HEK293 (cell line): Measurements from ENCODE around the gene OTX1.
A peak's percentile ranks its signal among the peaks of the same experiment; 100 is the strongest.

Experiments
- CTCF ChIA-PET: fragments of 350-600 bp; formaldehyde crosslinking; extraction: SDS; loops from one replicate; lab custom pipeline; 2021; ENCODE audit warnings: antibody characterized with exemption; lab: Yijun Ruan, JAX
- POLR2A ChIA-PET: fragments of 300-600 bp; formaldehyde crosslinking; extraction: SDS; loops from one replicate; lab custom pipeline; 2020; ENCODE audit warnings: antibody characterized with exemption, inconsistent platforms; lab: Yijun Ruan, JAX
- H3K27ac ChIP-seq: fragments of 200-500 bp; sonication (Bioruptor generic); 2 replicates; pipeline ENCODE4 v1.5.1; 2014; ENCODE audit warnings: low read depth, low read length, control low read depth, inconsistent platforms; ENCODE audit errors: extremely low read depth
- H3K36me3 ChIP-seq, 2 experiments: fragments of 200-500 bp in 1 of 2; sonication (Bioruptor generic) in 1 of 2; 1 replicate in 1 of 2; 2 replicates in 1 of 2; pipeline ENCODE4 v1.5.1; 2014 to 2017; ENCODE audit warnings: inconsistent platforms in 2 of 2, low read length in 2 of 2; ENCODE audit not compliant: control insufficient read depth in 2 of 2, insufficient read depth in 1 of 2
- H3K4me1 ChIP-seq: fragments of 200-500 bp; sonication (Bioruptor generic); 2 replicates; pipeline ENCODE4 v1.5.1; 2014; ENCODE audit warnings: mild to moderate bottlenecking, low read length, inconsistent platforms; ENCODE audit not compliant: control insufficient read depth, insufficient read depth
- H3K4me3 ChIP-seq: 2 replicates; pipeline ENCODE4 v1.5.1; 2011; ENCODE audit warnings: low read depth, mild to moderate bottlenecking, control low read depth, low read length, moderate library complexity
- H3K9me3 ChIP-seq: fragments of 200-500 bp; sonication (Bioruptor generic); 2 replicates; pipeline ENCODE4 v1.5.1; 2014; ENCODE audit warnings: low read depth, low read length, inconsistent platforms; ENCODE audit not compliant: control insufficient read depth, insufficient read depth
- FEZF1 ChIP-seq: fragments of 450-650 bp; formaldehyde crosslinking; IDR thresholded peaks from 2 replicates; pipeline ENCODE4 v1.5.1; 2016; ENCODE audit warnings: missing biosample characterization, missing genetic modification characterization
- GFI1B ChIP-seq: fragments of 450-650 bp; formaldehyde crosslinking; IDR thresholded peaks from 2 replicates; pipeline ENCODE4 v1.5.1; 2016; ENCODE audit warnings: missing biosample characterization, missing genetic modification characterization
- IKZF3 ChIP-seq: fragments of 450-650 bp; IDR thresholded peaks from 2 replicates; pipeline ENCODE4 v1.5.0; 2018; ENCODE audit warnings: missing biosample characterization, mild to moderate bottlenecking, missing genetic modification characterization, moderate library complexity
- MZF1 ChIP-seq: fragments of 450-650 bp; formaldehyde crosslinking; IDR thresholded peaks from 2 replicates; pipeline ENCODE4 v1.5.1; 2017; ENCODE audit warnings: missing biosample characterization, missing genetic modification characterization, borderline replicate concordance
- SCRT2 ChIP-seq: fragments of 450-650 bp; formaldehyde crosslinking; IDR thresholded peaks from 2 replicates; pipeline ENCODE4 v1.5.1; 2016; ENCODE audit warnings: missing biosample characterization, missing genetic modification characterization
- TCF7L2 ChIP-seq: IDR thresholded peaks from 2 replicates; pipeline ENCODE4 v1.6.1; 2011; ENCODE audit warnings: low read depth, mild to moderate bottlenecking, inconsistent platforms, low read length, moderate library complexity, borderline replicate concordance
- ZBTB17 ChIP-seq: fragments of 450-650 bp; formaldehyde crosslinking; IDR thresholded peaks from 2 replicates; pipeline ENCODE4 v1.5.1; 2016; ENCODE audit warnings: missing biosample characterization, missing genetic modification characterization
- ZFHX2 ChIP-seq: fragments of 450-650 bp; formaldehyde crosslinking; conservative IDR thresholded peaks from 2 replicates; pipeline ENCODE4 v1.5.1; 2016; ENCODE audit warnings: missing biosample characterization, missing genetic modification characterization
- ZFP69B ChIP-seq: fragments of 450-650 bp; formaldehyde crosslinking; IDR thresholded peaks from 2 replicates; pipeline ENCODE4 v1.5.1; 2016; ENCODE audit warnings: missing biosample characterization, missing genetic modification characterization
- ZNF501 ChIP-seq: fragments of 450-650 bp; formaldehyde crosslinking; IDR thresholded peaks from 2 replicates; pipeline ENCODE4 v1.5.1; 2016; ENCODE audit warnings: missing biosample characterization, missing genetic modification characterization
- ZNF777 ChIP-seq: fragments of 450-650 bp; formaldehyde crosslinking; IDR thresholded peaks from 2 replicates; pipeline ENCODE4 v1.5.1; 2017; ENCODE audit warnings: missing biosample characterization, missing genetic modification characterization, borderline replicate concordance
- ZNF843 ChIP-seq: fragments of 450-650 bp; formaldehyde crosslinking; IDR thresholded peaks from 2 replicates; pipeline ENCODE4 v1.5.1; 2016; ENCODE audit warnings: missing biosample characterization, missing genetic modification characterization
- TF ChIP-seq, protein P1 (sequence below): fragments of 450-650 bp; formaldehyde crosslinking; IDR thresholded peaks from 2 replicates; pipeline ENCODE4 v1.5.1; 2016; ENCODE audit warnings: missing biosample characterization, missing genetic modification characterization
- TF ChIP-seq, protein P2 (sequence below): fragments of 450-650 bp; formaldehyde crosslinking; conservative IDR thresholded peaks from 2 replicates; pipeline ENCODE4 v1.5.1; 2016; ENCODE audit warnings: low read depth, missing biosample characterization, missing genetic modification characterization
- TF ChIP-seq, protein P3 (sequence below): fragments of 450-650 bp; formaldehyde crosslinking; IDR thresholded peaks from 2 replicates; pipeline ENCODE4 v1.5.1; 2017; ENCODE audit warnings: missing biosample characterization, mild to moderate bottlenecking, missing genetic modification characterization, moderate library complexity
- TF ChIP-seq, protein P4 (sequence below): fragments of 450-650 bp; formaldehyde crosslinking; IDR thresholded peaks from 2 replicates; pipeline ENCODE4 v1.5.1; 2017; ENCODE audit warnings: missing biosample characterization, missing genetic modification characterization

Gene OTX1

DNA sequence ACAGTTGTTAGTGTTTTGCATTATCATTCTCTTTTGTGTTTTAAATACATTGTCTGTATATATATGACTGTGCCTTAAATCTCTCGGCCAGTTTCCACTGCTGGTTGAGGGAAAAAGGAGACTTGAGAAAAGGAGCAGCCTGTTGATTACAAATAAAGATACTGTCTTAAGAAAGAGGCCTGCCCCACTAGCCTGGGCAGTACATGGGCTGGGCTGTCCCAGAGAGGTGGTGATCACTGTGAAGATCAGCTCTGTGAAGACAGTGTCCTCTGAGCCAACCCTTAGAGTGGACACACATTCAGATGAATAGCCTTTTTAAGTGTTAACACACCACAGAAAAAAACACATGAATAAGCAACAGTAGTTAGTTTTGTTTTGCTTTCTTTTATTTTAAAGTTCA, 10.0 kb upstream of the OTX1 start:
- Histone ChIP-seq H3K9me3 (no peaks in the 10 kb centered on the region), H3K4me1 (peaks cover 8% of the 10 kb centered on the region; the same call in 1 of the 2 replicates), H3K4me3 (no peak overlapping the region), H3K36me3 (no peaks in the 10 kb centered on the region), H3K27ac (no peak overlapping the region)
- POLR2A ChIA-PET: no interaction called here
- TF ChIP-seq ZFP69B (tag by site-specific recombination): no peak
- peak; percentile 55 for TF ChIP-seq SCRT2
- TF ChIP-seq ZNF777: no peak
- CTCF ChIA-PET: no interaction called here

DNA sequence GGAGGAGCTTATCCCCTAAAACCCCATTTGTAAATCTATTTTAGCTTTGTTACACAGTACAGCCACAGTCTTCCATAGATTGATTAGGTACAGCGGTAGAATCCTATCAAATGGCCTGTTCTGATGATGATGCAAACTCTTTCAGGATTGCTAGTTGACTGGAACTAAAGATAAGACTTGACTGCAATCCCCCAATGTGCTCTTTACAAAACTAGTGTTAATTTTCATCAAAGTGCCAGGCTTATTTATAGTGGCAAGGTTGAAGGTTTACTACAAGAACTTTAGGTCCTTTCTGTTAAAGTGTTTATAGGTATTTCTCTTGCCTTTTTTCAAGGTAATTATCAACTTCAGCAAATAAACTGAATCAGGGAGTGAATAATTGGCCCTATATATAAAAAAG, 9.0 kb upstream of the OTX1 start:
- H3K9me3 ChIP-seq: no peaks in the 10 kb centered on the region
- POLR2A ChIA-PET: interaction anchor here (0.8 kb wide), 1 partner anchor 9 kb away, joined by 4 read pairs; the partner anchor contains the start of gene OTX1
- H3K36me3 ChIP-seq: no peaks in the 10 kb centered on the region
- no peak overlapping the region for H3K27ac ChIP-seq
- TF ChIP-seq, protein P1, sequence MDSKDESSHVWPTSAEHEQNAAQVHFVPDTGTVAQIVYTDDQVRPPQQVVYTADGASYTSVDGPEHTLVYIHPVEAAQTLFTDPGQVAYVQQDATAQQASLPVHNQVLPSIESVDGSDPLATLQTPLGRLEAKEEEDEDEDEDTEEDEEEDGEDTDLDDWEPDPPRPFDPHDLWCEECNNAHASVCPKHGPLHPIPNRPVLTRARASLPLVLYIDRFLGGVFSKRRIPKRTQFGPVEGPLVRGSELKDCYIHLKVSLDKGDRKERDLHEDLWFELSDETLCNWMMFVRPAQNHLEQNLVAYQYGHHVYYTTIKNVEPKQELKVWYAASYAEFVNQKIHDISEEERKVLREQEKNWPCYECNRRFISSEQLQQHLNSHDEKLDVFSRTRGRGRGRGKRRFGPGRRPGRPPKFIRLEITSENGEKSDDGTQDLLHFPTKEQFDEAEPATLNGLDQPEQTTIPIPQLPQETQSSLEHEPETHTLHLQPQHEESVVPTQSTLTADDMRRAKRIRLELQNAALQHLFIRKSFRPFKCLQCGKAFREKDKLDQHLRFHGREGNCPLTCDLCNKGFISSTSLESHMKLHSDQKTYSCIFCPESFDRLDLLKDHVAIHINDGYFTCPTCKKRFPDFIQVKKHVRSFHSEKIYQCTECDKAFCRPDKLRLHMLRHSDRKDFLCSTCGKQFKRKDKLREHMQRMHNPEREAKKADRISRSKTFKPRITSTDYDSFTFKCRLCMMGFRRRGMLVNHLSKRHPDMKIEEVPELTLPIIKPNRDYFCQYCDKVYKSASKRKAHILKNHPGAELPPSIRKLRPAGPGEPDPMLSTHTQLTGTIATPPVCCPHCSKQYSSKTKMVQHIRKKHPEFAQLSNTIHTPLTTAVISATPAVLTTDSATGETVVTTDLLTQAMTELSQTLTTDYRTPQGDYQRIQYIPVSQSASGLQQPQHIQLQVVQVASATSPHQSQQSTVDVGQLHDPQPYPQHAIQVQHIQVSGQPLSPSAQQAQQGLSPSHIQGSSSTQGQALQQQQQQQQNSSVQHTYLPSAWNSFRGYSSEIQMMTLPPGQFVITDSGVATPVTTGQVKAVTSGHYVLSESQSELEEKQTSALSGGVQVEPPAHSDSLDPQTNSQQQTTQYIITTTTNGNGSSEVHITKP: 0 out of 2 replicates have a peak, but pooled peaks have one; percentile 26
- peak; percentile 58; the same call in 1 of the 2 replicates for TF ChIP-seq ZNF843 (tag by site-specific recombination)
- TF ChIP-seq MZF1 (tag by site-specific recombination): 0 out of 2 replicates have a peak, but pooled peaks have one; percentile 45
- no peak for TF ChIP-seq GFI1B (tag by site-specific recombination)
- TF ChIP-seq, protein P2, sequence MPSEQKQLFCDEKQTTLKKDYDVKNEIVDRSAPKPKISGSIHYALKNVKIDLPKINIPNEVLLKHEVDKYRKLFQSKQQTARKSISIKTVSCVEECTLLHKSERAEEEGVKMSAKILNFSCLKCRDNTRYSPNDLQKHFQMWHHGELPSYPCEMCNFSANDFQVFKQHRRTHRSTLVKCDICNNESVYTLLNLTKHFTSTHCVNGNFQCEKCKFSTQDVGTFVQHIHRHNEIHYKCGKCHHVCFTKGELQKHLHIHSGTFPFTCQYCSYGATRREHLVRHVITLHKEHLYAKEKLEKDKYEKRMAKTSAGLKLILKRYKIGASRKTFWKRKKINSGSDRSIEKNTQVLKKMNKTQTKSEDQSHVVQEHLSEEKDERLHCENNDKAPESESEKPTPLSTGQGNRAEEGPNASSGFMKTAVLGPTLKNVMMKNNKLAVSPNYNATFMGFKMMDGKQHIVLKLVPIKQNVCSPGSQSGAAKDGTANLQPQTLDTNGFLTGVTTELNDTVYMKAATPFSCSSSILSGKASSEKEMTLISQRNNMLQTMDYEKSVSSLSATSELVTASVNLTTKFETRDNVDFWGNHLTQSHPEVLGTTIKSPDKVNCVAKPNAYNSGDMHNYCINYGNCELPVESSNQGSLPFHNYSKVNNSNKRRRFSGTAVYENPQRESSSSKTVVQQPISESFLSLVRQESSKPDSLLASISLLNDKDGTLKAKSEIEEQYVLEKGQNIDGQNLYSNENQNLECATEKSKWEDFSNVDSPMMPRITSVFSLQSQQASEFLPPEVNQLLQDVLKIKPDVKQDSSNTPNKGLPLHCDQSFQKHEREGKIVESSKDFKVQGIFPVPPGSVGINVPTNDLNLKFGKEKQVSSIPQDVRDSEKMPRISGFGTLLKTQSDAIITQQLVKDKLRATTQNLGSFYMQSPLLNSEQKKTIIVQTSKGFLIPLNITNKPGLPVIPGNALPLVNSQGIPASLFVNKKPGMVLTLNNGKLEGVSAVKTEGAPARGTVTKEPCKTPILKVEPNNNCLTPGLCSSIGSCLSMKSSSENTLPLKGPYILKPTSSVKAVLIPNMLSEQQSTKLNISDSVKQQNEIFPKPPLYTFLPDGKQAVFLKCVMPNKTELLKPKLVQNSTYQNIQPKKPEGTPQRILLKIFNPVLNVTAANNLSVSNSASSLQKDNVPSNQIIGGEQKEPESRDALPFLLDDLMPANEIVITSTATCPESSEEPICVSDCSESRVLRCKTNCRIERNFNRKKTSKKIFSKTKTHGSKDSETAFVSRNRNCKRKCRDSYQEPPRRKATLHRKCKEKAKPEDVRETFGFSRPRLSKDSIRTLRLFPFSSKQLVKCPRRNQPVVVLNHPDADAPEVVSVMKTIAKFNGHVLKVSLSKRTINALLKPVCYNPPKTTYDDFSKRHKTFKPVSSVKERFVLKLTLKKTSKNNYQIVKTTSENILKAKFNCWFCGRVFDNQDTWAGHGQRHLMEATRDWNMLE (tag by site-specific recombination): 0 out of 2 replicates have a peak, but pooled peaks have one; percentile 31
- TF ChIP-seq FEZF1 (tag by site-specific recombination): peak; percentile 89
- TF ChIP-seq TCF7L2: peak; percentile 86
- no peak for TF ChIP-seq ZNF501 (tag by site-specific recombination)
- TF ChIP-seq, protein P3, sequence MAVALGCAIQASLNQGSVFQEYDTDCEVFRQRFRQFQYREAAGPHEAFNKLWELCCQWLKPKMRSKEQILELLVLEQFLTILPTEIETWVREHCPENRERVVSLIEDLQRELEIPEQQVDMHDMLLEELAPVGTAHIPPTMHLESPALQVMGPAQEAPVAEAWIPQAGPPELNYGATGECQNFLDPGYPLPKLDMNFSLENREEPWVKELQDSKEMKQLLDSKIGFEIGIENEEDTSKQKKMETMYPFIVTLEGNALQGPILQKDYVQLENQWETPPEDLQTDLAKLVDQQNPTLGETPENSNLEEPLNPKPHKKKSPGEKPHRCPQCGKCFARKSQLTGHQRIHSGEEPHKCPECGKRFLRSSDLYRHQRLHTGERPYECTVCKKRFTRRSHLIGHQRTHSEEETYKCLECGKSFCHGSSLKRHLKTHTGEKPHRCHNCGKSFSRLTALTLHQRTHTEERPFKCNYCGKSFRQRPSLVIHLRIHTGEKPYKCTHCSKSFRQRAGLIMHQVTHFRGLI (tag by site-specific recombination): no peak
- TF ChIP-seq, protein P4, sequence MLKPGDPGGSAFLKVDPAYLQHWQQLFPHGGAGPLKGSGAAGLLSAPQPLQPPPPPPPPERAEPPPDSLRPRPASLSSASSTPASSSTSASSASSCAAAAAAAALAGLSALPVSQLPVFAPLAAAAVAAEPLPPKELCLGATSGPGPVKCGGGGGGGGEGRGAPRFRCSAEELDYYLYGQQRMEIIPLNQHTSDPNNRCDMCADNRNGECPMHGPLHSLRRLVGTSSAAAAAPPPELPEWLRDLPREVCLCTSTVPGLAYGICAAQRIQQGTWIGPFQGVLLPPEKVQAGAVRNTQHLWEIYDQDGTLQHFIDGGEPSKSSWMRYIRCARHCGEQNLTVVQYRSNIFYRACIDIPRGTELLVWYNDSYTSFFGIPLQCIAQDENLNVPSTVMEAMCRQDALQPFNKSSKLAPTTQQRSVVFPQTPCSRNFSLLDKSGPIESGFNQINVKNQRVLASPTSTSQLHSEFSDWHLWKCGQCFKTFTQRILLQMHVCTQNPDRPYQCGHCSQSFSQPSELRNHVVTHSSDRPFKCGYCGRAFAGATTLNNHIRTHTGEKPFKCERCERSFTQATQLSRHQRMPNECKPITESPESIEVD (tag by site-specific recombination): peak; percentile 95
- TF ChIP-seq ZBTB17 (tag by site-specific recombination): peak; percentile 59; the same call in 1 of the 2 replicates
- TF ChIP-seq IKZF3 (tag by site-specific recombination): 0 out of 2 replicates have a peak, but pooled peaks have one; percentile 17
- TF ChIP-seq ZFHX2 (tag by site-specific recombination): no peak
- CTCF ChIA-PET: no interaction called here
- H3K4me3 ChIP-seq: no peak overlapping the region
- peaks cover 8% of the 10 kb centered on the region; the same call in 1 of the 2 replicates for H3K4me1 ChIP-seq
